HG03342 (cell line): ENCODE results near the gene NDUFA12.
"Not testable (repeated sequence)": the region's sequence is repeated elsewhere in the genome, so short reads cannot be mapped to it uniquely, and the experiment has no call there.

Experiments used
- ATAC-seq: cut with Tn5 transposase; IDR thresholded peaks from one replicate; pipeline ENCODE4 v1.9.1; 2021; ENCODE audit warnings: mild to moderate bottlenecking, moderate library complexity; ENCODE audit not compliant: unreplicated experiment

The NDUFA12 gene

GRCh38 chr12:95003213-95003920, at the start of gene NDUFA12:
NDUFA12 (minus strand) TSS chr12:95003697; CDS start chr12:95003680, 17 bp downstream.
- peak; percentile 99 for ATAC-seq

- no peak for ATAC-seq
Measured at GRCh38 chr12:95051241-95051640, 47.7 kb upstream of the NDUFA12 start.

- no peak for ATAC-seq
Measured at GRCh38 chr12:95037906-95038305, 34.4 kb upstream of the NDUFA12 start.

- no peak for ATAC-seq
Measured at GRCh38 chr12:95034750-95035149, 31.3 kb upstream of the NDUFA12 start.

GRCh38 chr12:95022477-95022876, 19.0 kb upstream of the NDUFA12 start:
- no peak for ATAC-seq

- ATAC-seq, result no peak
Measured at GRCh38 chr12:95017482-95017881, 14.0 kb upstream of the NDUFA12 start.

GRCh38 chr12:95016120-95016519, 12.6 kb upstream of the NDUFA12 start:
- no peak for ATAC-seq

- ATAC-seq, result no peak
Measured at GRCh38 chr12:95014554-95014953, 11.1 kb upstream of the NDUFA12 start.

- no peak for ATAC-seq
Measured at GRCh38 chr12:95006206-95006605, 2.7 kb upstream of the NDUFA12 start.

- ATAC-seq, result no peak
Measured at GRCh38 chr12:95004610-95005009, 1.1 kb upstream of the NDUFA12 start.

GRCh38 chr12:95003921-95004272, 400 bp upstream of the NDUFA12 start:
- ATAC-seq, result no peak

GRCh38 chr12:95002754-95003153, 743 bp downstream of the NDUFA12 start:
- no peak for ATAC-seq

- ATAC-seq, result no peak
Measured at GRCh38 chr12:94998326-94998725, 5.2 kb downstream of the NDUFA12 start.

GRCh38 chr12:94997726-94998125, 5.8 kb downstream of the NDUFA12 start:
- ATAC-seq, result no peak

- no peak for ATAC-seq
Measured at GRCh38 chr12:94997061-94997460, 6.4 kb downstream of the NDUFA12 start.

- no peak for ATAC-seq
Measured at GRCh38 chr12:94994312-94994711, 9.2 kb downstream of the NDUFA12 start.

- not testable (repeated sequence) for ATAC-seq
Measured at GRCh38 chr12:94993855-94994254, 9.6 kb downstream of the NDUFA12 start.

GRCh38 chr12:94990222-94990621, 13.3 kb downstream of the NDUFA12 start:
- no peak for ATAC-seq

- ATAC-seq, result no peak
Measured at GRCh38 chr12:94988471-94988870, 15.0 kb downstream of the NDUFA12 start.

- no peak for ATAC-seq
Measured at GRCh38 chr12:94987801-94988200, 15.7 kb downstream of the NDUFA12 start.

- ATAC-seq, result no peak
Measured at GRCh38 chr12:94987076-94987669, 16.3 kb downstream of the NDUFA12 start.

- ATAC-seq, result not testable (repeated sequence)
Measured at GRCh38 chr12:94985099-94985498, 18.4 kb downstream of the NDUFA12 start.

GRCh38 chr12:94983321-94983720, 20.2 kb downstream of the NDUFA12 start:
- no peak for ATAC-seq
